Activated CD4-positive, alpha-beta T cell treated with anti-CD3 and anti-CD28 coated beads, Interleukin-2, amount 10 ng/mL, durations not matched to agents 7 days and 5 days (primary cell): Measurements from ENCODE around the gene POMP. TPM values are rescaled to one million over a fixed set of nuclear protein-coding genes. Genes with fewer than 3 reads are reported as not detected.

Source experiments
- total RNA-seq, 2 experiments: library from RNA; stranded (reverse); gene quantifications; one replicate each; pipeline ENCODE4 v1.2.3, GENCODE V29; 2021

POMP gene
- total RNA-seq, 2 experiments from 2014 or later: 66.7 to 67.8 TPM

Other genes with a start within 250 kb of the POMP start
- gene FLT1, start 164.0 kb upstream of the POMP start, total RNA-seq: under 1 TPM; 0.32 to 0.71 TPM
- gene SLC46A3, start 59.8 kb downstream of the POMP start, total RNA-seq: 10 to 100 TPM; 15.2 to 17.6 TPM
- gene MTUS2, start 161.2 kb downstream of the POMP start, total RNA-seq: not detected